ENCODE measurements around the gene RARB.

RARB gene

DNA sequence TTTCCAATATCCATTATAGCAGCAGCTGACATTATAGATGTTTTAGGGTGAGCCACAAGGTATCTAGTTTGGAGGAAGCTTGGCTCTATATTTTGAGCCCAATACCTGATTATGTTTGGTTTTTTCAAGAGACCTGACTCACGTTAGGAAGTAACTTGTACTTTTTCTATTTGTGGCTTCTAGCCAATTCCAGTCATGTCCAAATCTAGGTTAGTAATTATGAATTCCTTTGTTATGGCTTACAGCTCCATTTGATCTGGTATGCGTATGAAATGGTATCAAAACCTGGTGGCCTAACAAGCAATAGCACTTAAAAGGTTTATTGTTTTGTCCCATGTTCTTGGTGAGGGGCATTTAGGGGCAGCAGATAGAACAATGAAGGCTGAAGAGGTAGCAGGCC, 120.8 kb downstream of the RARB start:
- DNase-seq (ENCODE audit: low read depth, low spot score) = no peak

DNA sequence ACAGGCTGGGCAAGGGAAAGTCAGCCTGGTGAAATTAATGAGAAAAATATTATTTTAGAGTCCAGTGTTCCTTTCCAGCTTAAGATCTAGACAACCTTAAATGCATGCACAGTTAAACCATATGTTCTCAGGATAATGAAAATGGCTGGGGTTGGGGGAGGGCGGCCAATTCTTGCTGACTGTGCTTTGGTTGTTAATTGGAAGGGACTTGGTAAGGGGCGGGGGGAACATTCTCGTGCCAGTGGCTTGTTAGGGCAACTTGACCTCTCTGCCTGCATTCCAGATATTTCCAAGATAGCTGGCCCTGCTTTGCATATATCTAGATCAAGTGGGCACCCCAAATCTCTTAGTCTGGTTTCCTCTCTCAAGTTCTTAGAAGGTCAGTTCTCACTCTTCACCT, 124.2 kb downstream of the RARB start:
- DNase-seq (ENCODE audit: low read depth, low spot score) = no peak

DNA sequence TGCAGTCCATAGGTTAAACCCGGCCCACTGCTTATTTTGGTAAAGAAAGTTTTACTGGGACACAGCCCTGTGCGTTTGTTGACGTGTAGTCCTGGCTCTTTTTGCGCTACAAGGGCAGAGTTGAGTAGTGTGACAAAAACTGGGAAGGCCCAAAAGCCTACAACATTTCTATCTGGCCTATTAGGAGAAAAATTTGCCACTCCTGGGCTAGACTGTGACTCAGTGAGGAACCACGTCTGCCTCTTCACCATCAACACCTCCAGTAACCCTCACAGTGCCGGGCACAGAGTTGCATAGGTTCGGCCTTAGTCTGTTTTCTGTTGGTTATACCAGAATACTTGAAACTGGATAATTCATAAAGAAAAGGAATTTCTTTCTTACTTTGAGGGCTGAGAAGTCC, 126.3 kb downstream of the RARB start:
- DNase-seq (ENCODE audit: low read depth, low spot score) = no peak

DNA sequence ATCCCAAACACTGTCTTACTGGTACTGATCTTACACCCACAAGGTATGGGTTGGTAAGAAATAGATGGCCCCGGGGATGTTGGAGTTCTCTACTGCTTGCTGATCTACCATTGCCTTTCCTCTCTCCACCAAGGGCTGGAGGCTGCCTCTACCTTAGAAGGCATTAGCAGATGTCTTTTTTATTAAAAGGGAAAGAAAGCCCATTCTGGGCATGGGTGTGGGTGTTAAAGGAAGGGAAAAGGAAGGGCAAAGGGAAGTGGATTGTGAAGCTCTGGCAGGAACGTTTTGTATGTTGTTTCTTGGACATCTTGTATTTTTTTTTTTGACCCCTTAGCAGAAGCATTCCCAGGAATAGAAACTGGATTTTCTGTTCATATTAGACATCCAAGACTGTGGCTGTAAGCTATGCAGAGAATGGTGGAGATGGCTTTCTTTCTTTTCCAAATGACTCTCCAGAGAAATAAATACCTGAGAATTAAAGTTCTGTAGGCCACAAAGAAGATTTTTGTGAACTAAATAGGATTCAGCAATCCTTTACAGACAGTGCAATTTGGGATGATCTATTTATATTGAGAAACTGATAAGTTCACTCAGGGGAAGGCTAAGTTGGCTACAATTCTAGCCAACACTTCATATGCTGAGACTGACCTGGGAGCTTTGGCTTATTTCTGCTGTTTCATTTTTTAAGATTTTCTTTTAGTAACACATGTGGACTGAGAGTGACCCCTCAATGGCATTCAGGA, 127.8 kb downstream of the RARB start:
- no peak for DNase-seq (ENCODE audit: low read depth, low spot score)

DNA sequence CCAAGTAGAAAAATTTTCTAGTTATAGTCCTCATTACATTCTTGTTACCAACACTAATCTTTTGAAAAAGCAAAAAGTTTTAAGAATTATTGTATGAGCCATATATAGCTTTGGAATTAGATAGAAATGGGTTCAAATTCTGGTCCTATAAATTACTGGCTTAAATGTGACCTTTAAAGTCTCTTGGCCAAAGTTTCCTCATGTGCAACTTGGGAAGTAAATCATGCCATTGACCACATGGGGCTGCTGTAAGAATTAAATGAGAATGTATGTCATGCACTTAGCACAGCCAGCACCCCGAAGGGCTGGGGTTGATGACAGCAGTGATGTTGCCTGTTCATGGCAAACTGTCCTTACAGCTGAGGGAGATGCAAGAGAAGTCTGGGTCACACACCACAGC, 128.4 kb downstream of the RARB start:
- DNase-seq (ENCODE audit: low read depth, low spot score) = no peak

DNA sequence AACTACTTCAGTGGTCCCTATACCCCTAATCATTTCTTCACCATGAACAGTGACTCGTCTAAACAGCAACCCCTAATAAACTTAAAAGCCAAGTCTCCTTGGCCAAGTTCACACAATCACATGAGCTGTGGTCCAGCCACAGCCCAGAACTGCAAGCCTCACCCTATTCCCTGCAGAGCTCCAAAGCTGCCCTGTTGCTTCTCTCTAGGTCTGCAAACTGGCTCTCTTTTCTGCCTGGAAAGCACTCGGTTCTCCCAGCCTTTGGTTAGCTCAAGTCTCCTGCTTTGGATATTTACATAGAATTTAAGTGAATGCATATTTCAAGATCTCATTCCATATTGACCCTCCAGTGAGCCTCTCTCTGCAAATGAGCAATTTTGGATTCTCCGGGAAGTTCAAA, 129.6 kb downstream of the RARB start:
- DNase-seq (ENCODE audit: low read depth, low spot score) = no peak

DNA sequence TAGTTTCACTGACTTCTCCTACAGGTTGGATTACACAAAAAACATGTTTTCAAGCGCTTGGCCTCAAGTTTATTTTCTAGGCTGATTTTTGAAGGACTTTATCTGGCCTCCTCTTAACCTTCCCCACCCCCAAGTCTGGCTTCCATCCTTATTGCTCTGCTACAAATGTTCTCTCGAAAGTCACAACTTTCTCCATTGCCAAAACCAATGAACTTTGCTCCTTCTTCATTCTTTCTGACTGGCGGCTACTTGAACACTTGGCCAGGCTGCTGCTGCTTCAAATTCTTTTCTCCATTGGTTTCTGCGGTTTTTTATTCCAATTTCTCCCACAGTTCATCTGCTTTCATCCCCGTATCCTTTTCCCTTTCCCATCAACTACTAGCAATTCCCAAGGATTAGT, 130.1 kb downstream of the RARB start:
- DNase-seq (ENCODE audit: low read depth, low spot score) = no peak

DNA sequence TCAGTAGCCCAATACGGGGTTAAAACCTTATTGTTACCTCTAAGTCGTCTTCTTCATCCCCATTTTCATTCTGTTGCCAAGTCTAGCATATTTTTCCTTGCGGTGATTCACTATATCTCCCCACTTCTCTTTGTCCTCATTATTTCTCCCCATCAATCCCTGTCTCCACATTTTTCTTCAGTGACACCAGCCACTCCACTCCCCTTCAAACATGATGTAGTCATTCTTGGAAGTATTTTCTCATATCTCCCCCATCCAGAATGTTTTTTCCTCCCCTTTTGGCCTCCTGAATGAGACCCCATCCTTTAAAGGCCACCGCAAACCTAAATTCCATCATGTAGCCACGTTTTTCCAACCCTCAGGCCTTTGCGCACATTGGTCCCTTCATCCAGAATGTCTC, 130.7 kb downstream of the RARB start:
- no peak for DNase-seq (ENCODE audit: low read depth, low spot score)

DNA sequence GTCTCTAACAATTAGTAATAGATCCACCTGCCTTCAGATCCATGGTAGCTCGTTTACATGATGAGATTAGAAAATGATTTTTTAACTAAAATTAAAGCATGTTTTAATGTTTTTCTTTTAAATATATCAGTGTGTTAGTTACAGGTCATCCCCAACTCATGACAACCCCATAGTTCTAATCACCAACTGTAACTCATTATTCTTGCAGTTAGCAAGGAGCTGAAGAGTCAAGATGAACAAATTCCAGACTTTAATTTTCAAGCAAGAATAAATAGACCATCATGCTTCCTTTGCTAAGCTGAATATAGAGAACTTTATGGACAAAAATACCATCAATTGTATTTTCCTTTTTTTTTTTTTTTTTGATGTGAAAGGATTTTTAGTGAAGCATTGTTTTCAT, 135.5 kb downstream of the RARB start:
- DNase-seq (ENCODE audit: low read depth, low spot score) = no peak

DNA sequence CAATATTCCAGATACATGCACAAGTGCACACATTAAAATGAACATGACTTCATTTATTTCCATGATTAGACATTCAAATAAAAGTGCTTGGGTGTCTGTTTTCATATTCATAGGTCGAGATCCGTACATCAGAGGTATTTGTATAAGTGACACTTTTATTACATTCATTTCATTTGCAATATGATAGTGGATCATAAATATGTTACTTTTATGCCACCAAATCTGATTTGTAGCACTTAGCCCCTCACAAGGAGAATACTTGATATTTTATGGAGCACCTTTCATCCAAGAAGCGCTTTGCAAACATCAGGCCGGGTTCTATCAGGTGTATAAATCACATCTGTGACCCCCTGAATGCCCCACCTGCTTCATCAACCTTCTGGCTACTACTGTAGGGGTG, 136.0 kb downstream of the RARB start:
- DNase-seq (ENCODE audit: low read depth, low spot score) = no peak

DNA sequence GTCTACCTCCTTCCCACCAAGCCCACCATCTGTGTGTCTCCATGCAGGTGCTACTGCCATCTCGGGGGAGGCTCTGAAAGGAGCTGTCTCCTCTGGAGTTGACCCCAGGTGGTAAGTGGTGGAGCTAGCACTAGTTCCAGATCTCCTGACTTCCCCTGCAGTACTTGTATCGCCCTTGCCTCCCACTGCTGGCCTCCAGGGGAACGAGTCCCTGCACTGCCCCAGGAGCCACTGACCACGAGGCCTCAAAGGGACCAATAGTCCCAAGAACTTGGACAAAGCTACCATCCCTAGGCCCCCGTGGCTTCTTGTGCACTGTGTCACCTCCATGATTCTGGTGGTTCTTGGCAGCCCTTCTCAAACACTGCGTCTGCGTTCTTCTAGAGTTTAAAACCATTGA, 137.7 kb downstream of the RARB start:
- no peak for DNase-seq (ENCODE audit: low read depth, low spot score)

DNA sequence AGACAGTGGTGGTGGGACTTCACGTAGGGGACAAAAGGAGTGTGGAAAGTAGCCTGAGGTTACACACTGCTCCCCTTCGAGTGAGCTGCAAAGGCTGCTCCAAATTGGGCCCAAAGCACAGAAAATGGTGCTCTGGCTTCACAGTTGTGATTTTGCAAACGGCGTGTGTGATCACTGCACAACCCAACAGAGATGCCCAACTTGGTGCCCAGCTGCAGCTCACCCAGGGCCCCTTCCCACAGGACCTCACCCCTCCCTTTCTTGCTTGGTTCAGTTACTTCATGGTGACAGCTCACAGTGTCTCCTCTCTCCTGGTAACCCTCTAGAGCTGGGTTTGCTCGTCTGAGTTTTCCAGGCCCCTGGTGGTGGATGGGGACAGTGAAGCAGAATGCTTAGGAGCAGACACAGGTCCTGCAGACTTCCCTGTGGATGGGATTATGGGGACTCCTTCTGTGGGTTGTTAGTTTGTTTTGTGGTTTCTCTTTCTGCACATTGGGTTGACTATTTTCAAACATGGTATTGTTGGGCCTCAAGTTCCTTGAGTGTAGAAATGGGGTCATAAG, 138.4 kb downstream of the RARB start:
- DNase-seq (ENCODE audit: low read depth, low spot score) = no peak

DNA sequence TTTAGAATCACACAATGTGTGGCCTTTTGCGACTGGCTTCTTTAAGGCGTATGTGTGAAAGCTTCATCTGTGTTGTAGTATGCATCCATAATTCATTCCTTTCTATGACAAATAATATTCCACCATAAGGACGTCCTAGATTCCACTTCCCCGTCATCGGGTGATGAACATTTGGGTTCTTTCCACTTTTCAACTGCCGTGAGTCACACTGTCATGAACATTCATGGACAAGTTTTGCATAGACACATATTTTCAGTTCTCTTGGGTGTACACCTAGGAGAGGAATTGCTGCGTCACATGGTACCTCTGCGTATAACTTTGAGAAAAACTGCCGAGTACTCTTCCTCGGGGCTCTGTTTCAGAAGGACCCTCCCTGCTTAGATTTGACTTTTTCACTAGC, 139.3 kb downstream of the RARB start:
- no peak for DNase-seq (ENCODE audit: low read depth, low spot score)

DNA sequence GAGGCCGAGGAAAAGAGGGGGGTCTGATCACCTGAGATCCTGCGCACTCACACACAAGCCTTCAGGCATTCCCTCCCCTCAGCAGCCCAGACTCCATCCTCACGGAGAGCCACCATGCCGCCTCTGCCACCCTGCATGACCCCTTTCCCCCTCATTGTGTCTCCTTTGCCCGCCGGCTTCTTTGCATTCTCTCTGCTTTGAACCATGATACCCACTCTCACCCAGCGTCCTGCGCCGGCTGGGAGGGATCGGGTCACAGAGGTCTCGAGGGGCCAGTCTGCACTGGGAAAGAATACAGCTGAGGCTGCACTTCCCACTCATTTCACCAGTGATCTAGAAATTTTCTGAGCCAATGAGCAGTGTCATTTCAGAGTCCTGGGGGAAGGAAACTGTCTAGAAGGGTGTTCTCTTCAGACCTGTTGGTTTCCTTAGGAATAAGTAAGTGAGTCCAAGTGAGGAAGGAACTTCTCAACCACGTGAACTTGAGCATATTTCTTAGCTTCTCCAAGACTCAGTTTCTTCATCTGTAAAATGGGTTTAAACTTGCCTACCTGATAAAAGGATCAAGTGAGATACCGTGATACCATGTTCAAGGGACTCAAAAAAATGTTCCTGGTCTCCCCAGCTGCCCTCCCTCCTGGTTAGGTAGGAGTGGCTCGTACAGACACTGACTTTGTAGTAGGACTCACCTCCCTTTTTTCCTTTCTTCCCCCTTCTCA, 139.9 kb downstream of the RARB start:
- DNase-seq (ENCODE audit: low read depth, low spot score) = no peak

DNA sequence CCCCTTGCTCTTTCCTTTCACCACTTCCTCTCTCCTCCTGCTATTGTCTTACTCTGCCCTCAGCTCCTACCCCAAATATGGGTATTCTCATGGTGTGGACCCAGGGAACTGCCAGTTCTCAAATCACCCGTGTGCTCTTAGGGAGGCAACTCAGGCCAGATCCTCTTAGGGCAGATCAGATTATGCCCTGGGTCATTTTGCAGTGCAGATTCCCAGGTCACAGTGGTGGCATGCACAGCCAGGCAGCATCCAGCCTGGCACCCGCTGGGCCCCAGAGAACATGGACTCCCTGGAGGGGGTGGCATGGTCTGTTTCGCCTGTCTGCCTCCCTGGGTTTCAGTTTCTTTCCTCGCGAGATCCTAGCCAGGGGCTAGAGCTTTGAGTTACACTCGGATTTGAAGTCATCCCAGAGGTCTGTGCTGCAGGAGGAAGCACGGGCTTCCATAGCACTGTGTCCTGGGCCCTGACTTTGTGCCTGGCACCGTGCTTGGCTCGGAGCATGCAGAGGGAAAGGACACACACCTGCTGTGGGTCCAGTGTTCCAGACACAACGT, 140.5 kb downstream of the RARB start:
- DNase-seq (ENCODE audit: low read depth, low spot score) = no peak

DNA sequence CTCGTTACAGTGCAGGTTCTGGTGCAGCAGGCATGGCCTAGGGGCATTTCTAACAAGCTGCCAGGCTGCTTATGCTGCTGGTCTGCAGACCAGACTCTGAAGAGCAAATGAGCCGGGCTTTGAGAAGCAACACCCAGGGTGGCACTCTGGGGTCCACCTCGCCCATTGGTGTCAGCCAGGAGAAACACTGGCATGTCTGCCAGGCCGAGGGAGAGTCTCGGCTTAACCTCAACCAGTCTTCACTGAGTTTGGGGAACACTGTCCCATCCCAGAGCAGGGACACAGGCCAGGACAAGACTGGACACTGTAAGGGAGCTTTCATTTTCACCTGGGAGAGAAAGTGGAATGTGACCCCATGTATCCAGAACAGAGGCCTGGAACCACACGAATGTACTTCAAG, 143.2 kb downstream of the RARB start:
- no peak for DNase-seq (ENCODE audit: low read depth, low spot score)

DNA sequence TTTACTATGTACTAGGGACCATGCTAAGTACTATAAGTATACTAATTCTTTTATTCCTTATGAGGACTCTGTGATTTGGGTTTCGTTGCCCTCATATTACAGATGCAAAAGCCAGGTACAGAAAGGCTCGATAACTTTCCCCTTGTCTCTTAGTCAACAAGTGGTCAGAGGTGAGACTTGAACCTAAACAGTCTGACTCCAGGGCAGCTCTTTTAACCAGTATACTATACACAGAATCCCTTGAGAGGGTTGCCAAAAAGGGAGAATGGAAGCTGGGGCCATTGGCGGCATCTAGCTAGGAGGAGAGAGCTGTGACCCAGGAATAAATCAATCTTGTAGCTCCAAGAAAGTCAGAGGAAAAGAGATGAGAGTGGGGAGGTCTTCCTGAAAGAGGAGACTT, 144.3 kb downstream of the RARB start:
- no peak for DNase-seq (ENCODE audit: low read depth, low spot score)

DNA sequence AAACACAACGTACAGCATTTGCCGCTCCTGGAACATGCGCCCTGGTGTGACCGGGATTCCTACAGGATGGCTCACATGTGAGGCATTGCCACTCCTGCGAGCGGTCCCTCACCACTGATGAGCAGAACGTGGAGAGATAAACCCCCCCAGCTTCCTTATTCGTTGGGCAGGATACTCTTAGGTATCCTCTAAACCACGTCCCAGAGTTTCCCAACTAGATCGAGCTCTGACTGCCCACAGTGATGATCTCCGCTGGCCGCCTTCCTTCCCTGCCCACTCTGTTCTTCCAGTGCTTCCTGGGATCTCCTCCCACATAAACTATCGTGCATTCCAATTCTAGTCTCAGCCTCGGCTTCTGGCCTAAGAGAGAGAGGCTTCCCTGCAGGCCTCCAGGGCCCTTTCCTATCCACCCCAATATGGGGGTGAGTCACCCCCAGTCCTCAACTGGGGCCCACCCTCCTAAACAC, 144.9 kb downstream of the RARB start:
- DNase-seq (ENCODE audit: low read depth, low spot score) = no peak

DNA sequence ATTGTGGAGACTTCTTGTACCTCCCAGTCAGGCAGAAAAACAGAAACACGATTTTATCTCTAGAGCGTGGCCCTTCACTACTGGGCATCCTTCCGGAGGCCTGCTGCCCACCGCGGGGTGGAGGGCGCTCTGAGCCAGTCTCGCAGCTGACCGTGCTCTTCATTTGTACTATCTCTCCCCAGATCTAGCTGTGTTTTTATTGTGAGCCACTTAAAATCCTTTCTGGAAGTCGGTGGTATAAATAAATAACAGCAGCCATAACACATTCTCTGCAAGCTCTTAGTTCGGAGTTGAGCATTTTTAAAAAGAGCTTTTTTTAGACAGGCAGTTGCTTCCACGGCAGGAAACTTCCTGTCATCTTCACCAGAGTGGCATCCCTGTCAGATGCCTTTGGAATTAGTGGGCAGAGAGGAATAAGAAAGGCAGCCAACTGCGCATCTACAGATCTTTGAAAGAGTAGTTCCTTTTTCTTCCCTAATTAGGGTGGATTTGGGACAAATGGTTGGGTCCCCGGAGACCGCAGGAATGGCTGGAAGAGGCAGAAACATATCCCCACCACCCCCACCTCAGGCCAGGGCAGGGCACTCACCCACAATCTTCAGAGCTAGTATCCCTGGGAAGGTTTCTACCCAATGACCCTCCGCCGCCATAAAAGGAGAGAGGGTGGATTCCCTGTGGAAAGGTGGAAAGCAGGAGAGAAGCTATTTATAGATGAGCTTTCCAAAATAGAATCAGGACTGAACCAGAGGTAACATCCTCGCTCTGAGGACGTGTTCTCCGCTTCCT, 145.5 kb downstream of the RARB start:
- no peak for DNase-seq (ENCODE audit: low read depth, low spot score)

DNA sequence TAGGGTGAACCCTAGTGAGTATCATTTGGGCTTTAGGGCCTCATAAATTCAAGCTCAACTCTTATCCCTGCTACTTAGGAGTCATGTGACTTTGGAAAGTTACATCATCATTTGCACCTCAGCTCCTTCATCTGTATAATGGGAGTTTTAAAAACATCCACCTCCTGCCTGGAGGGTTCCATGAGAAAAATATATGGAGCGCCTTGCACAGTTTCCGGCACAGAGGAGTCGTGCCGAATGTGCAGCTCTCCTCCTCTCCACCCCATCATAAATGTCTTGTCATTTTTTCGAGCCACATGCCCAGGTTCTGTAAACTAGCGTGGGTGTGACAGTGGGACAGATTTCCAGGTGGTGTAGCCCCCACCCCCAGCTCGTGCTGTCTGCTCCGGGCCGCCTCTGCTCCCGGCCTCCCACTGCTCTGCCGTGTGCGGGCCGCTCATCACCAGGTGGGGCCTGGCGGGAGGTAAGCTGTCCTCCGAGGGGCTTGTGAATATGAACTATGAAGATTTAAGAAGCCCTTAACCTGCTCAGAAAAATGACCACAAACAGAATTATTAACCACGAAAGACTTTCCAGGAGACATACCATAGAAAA, 146.2 kb downstream of the RARB start:
- no peak for DNase-seq (ENCODE audit: low read depth, low spot score)

DNA sequence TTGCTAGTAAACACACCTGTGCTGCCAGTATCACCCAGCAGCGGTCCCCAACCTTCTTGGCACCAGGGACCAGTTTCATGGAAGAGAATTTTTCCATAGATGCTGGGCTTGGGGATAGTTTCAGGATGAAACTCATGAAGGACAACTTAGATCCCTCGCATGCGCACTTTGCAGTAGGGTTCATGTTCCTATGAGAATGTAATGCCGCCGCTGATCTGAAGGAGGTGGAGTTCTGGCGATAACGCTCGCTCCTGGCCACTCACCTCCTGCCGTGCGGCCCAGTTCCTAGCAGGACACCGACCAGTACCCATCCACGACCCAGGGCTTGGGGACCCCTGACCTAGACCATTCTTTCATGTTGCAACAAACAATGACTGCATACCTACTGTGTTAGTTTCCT, 146.9 kb downstream of the RARB start:
- DNase-seq (ENCODE audit: low read depth, low spot score) = no peak

DNA sequence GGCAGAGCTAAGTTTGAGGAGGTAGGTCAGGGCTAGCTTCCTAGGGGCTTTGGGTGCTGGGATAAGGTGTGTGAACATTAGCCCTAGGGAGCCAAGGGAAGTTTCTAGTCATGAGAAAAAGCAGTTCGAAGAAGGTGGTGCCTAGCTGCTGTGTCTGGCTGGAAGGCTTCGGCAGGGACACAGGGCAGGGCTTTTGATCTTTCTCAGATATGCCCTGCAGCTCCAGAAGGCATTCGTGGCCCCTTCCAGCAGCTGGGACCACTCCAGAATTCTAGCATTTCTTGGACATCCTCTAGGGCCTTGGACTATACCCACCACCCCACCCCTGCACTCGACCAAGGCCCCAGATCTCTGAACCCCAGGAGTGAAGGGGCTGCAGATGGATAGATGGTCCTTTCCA, 148.1 kb downstream of the RARB start:
- no peak for DNase-seq (ENCODE audit: low read depth, low spot score)
